CD4-positive, alpha-beta T cell treated with Interleukin-6 for 4 hours (primary cell): Measurements from ENCODE around the gene TMEM120A.
A peak's percentile ranks its signal among the peaks of the same experiment; 100 is the strongest.
"Not testable (repeated sequence)": the region's sequence is repeated elsewhere in the genome, so short reads cannot be mapped to it uniquely, and the experiment has no call there.

Source experiments
- DNase-seq: peaks from one replicate; pipeline ENCODE4 v3.0.0-alpha.2; 2020; ENCODE audit warnings: mixed read lengths

The TMEM120A gene

GRCh38 chr7:75994388-75995051 is at the start of gene TMEM120A:
Gene TMEM120A (minus strand): TSS chr7:75994595. CDS start chr7:75994570, 25 bp downstream.
- peak; percentile 97 for DNase-seq

- DNase-seq = no peak
Measured at GRCh38 chr7:76040126-76040525, 45.7 kb upstream of the TMEM120A start.

- no peak for DNase-seq
Measured at GRCh38 chr7:76037310-76037709, 42.9 kb upstream of the TMEM120A start.

- no peak for DNase-seq
Measured at GRCh38 chr7:76031964-76032363, 37.6 kb upstream of the TMEM120A start.

- not testable (repeated sequence) for DNase-seq
Measured at GRCh38 chr7:76029682-76030081, 35.3 kb upstream of the TMEM120A start.

- no peak for DNase-seq
Measured at GRCh38 chr7:76023002-76023401, 28.6 kb upstream of the TMEM120A start.

- DNase-seq = no peak
Measured at GRCh38 chr7:76022026-76022780, 27.8 kb upstream of the TMEM120A start.

GRCh38 chr7:76020031-76020714 is 25.8 kb upstream of the TMEM120A start:
- DNase-seq = peak; percentile 82

- not testable (repeated sequence) for DNase-seq
Measured at GRCh38 chr7:76018520-76018919, 24.1 kb upstream of the TMEM120A start.

- DNase-seq = no peak
Measured at GRCh38 chr7:76016191-76016947, 22.0 kb upstream of the TMEM120A start.

GRCh38 chr7:76011442-76011861 is 17.1 kb upstream of the TMEM120A start:
- no peak for DNase-seq

- no peak for DNase-seq
Measured at GRCh38 chr7:76009672-76010600, 15.5 kb upstream of the TMEM120A start.

- no peak for DNase-seq
Measured at GRCh38 chr7:76008156-76008687, 13.8 kb upstream of the TMEM120A start.

GRCh38 chr7:76005004-76005403 is 10.6 kb upstream of the TMEM120A start:
- DNase-seq = not testable (repeated sequence)

- DNase-seq = no peak
Measured at GRCh38 chr7:76003351-76003750, 9.0 kb upstream of the TMEM120A start.

- DNase-seq = no peak
Measured at GRCh38 chr7:76002822-76003221, 8.4 kb upstream of the TMEM120A start.

GRCh38 chr7:76002139-76002538 is 7.7 kb upstream of the TMEM120A start:
- DNase-seq = no peak

GRCh38 chr7:76000566-76000965 is 6.2 kb upstream of the TMEM120A start:
- DNase-seq = no peak

GRCh38 chr7:75998038-75998437 is 3.6 kb upstream of the TMEM120A start:
- no peak for DNase-seq

- no peak for DNase-seq
Measured at GRCh38 chr7:75996476-75996875, 2.1 kb upstream of the TMEM120A start.

- DNase-seq = no peak
Measured at GRCh38 chr7:75995996-75996395, 1.6 kb upstream of the TMEM120A start.
